CD4-positive, alpha-beta T cell (primary cell): ENCODE results near the gene SHPK. TPM values are rescaled to one million over a fixed set of nuclear protein-coding genes. Genes with fewer than 3 reads are reported as not detected.

Experiments used
- ATAC-seq: fragments of 200-7000 bp; cut with Tn5 transposase; one replicate; pipeline ENCODE4 v1.10.0; 2022; ENCODE audit warnings: mild to moderate bottlenecking; ENCODE audit not compliant: poor library complexity
- CTCF ChIA-PET: fragments of 350-600 bp; sonication (Branson Sonifier 250); formaldehyde crosslinking; loops from one replicate; lab custom pipeline; 2021; ENCODE audit warnings: antibody characterized with exemption, inconsistent platforms; lab: Charles Lee
- POLR2A ChIA-PET: fragments of 350-600 bp; sonication (Branson Sonifier 250); formaldehyde crosslinking; loops from one replicate; lab custom pipeline; 2021; ENCODE audit warnings: antibody characterized with exemption, inconsistent platforms; lab: Charles Lee
- DNase-seq, 14 experiments: peaks; one replicate each; pipeline ENCODE4 v3.0.0-alpha.2; 2013 to 2020; ENCODE audit warnings: mixed read lengths in 2 of 14
- H3K27ac ChIP-seq, 2 donors: one replicate each; pipeline versions ENCODE4 v1.5.1 to v1.7.0; 2013; ENCODE audit warnings: low read length in 2 of 2, low read depth in 1 of 2, mild to moderate bottlenecking in 1 of 2
- H3K27me3 ChIP-seq, 2 experiments: 1 replicate in 1 of 2; 2 replicates in 1 of 2; pipeline versions ENCODE4 v1.6.1 to v1.7.0; 2013; ENCODE audit warnings: low read length in 2 of 2, control low read depth in 1 of 2, mild to moderate bottlenecking in 1 of 2, moderate library complexity in 1 of 2; ENCODE audit not compliant: insufficient read depth in 2 of 2, control insufficient read depth in 1 of 2
- H3K36me3 ChIP-seq: one replicate; pipeline ENCODE4 v1.6.1; 2013; ENCODE audit warnings: low read length, control low read depth; ENCODE audit not compliant: insufficient read depth
- H3K4me1 ChIP-seq: one replicate; pipeline ENCODE4 v1.6.1; 2013; ENCODE audit warnings: low read length, control low read depth; ENCODE audit not compliant: insufficient read depth
- H3K4me3 ChIP-seq: one replicate; pipeline ENCODE4 v1.5.1; 2013; ENCODE audit warnings: mild to moderate bottlenecking, low read length, moderate library complexity
- H3K9me3 ChIP-seq, 2 experiments: 1 replicate in 1 of 2; 2 replicates in 1 of 2; pipeline versions ENCODE4 v1.6.1 to v1.7.0; 2013; ENCODE audit warnings: low read length in 2 of 2, mild to moderate bottlenecking in 2 of 2, control low read depth in 1 of 2, moderate library complexity in 1 of 2; ENCODE audit not compliant: control insufficient read depth in 1 of 2, insufficient read depth in 1 of 2
- H3K27ac Mint-ChIP-seq: one replicate; pipeline ENCODE4 v1.8.0; 2020; ENCODE audit warnings: mixed read lengths
- H3K27me3 Mint-ChIP-seq: one replicate; pipeline ENCODE4 v1.8.0; 2021; ENCODE audit warnings: mixed read lengths
- H3K36me3 Mint-ChIP-seq: one replicate; pipeline ENCODE4 v1.8.0; 2021; ENCODE audit warnings: low read depth, mixed read lengths
- H3K4me1 Mint-ChIP-seq: one replicate; pipeline ENCODE4 v1.8.0; 2021; ENCODE audit warnings: low read depth, mixed read lengths
- H3K4me3 Mint-ChIP-seq: one replicate; pipeline ENCODE4 v1.8.0; 2020; ENCODE audit warnings: mild to moderate bottlenecking, mixed read lengths
- H3K9me3 Mint-ChIP-seq: one replicate; pipeline ENCODE4 v1.8.0; 2020; ENCODE audit warnings: mixed read lengths
- CTCF ChIP-seq: fragments of 200-600 bp; IDR thresholded peaks from one replicate; pipeline ENCODE4 v1.8.0; 2022; ENCODE audit warnings: antibody characterized with exemption, mild to moderate bottlenecking
- intact Hi-C, 2 experiments: fragments of 100-400 bp; cut with DNase I in 1 of 2; cut with micrococcal nuclease in 1 of 2; formaldehyde crosslinking; loops; one replicate each; pipeline versions ENCODE4 v1.15.1 to v1.9.0; 2023 to 2025; cut with DNase I, micrococcal nuclease
- total RNA-seq, 174 experiments: library from RNA in 2 of 174; stranded (reverse) in 2 of 174; gene quantifications; one replicate each; pipeline ENCODE4 v1.2.3 and lab custom pipeline; 2021 to 2026

SHPK gene
- total RNA-seq, 2 experiments from 2014 or later, result 3.4 TPM

GRCh38 chr17:3615160-3615870, 20.7 kb downstream of the SHPK start:
- Histone ChIP-seq H3K27me3 (no peaks in the 10 kb centered on the region), H3K9me3 (peaks cover 6 to 10% of the 10 kb centered on the region in 2 experiments), H3K4me1 (no peaks in the 10 kb centered on the region), H3K27ac (no peak overlapping the region), H3K4me3 (no peak overlapping the region), H3K36me3 (peaks cover 38% of the 10 kb centered on the region)
- Mint-ChIP-seq H3K27ac (no peak overlapping the region), H3K36me3 (peaks cover 74% of the 10 kb centered on the region), H3K9me3 (no peaks in the 10 kb centered on the region), H3K27me3 (no peaks in the 10 kb centered on the region), H3K4me1 (no peaks in the 10 kb centered on the region), H3K4me3 (no peak overlapping the region)
- DNase-seq (no peak), ATAC-seq (no peak)
- no peak for TF ChIP-seq CTCF
- intact Hi-C loops, result no loop called here
- CTCF ChIA-PET, result no interaction called here
- POLR2A ChIA-PET, result no interaction called here

DNA sequence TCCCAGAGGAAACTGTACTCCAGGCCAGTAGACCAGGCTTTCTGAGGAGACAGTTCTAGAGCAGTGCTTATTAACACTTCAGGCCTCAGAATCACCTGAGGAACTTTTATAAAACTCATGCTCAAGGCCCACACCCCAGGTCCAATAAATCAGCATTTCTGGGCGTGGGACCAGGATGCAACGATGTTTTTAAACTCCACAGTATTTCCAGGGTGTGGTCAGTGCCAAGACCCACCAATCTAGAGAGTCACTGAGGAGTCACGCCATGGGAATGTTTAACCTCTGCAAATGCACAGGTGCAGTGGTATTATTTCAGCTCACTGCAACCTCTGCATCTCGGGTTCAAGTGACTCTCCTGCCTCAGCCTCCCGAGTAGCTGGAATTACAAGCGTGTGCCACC, 22.9 kb downstream of the SHPK start:
- peaks cover 73% of the 10 kb centered on the region for H3K36me3 Mint-ChIP-seq
- ATAC-seq, result no peak
- ChIA-PET POLR2A (no interaction called here), CTCF (no interaction called here)
- no peak for TF ChIP-seq CTCF
- Histone ChIP-seq H3K4me1 (no peaks in the 10 kb centered on the region), H3K9me3 (peaks cover 6 to 9% of the 10 kb centered on the region in 2 experiments), H3K27ac (no peak overlapping the region), H3K27me3 (no peaks in the 10 kb centered on the region), H3K36me3 (peaks cover 42% of the 10 kb centered on the region), H3K4me3 (no peak overlapping the region)
- H3K27ac Mint-ChIP-seq, result no peak overlapping the region
- DNase-seq, result no peak
- H3K27me3 Mint-ChIP-seq, result no peaks in the 10 kb centered on the region
- H3K4me3 Mint-ChIP-seq, result no peak overlapping the region
- no peaks in the 10 kb centered on the region for H3K4me1 Mint-ChIP-seq
- no peaks in the 10 kb centered on the region for H3K9me3 Mint-ChIP-seq
- intact Hi-C loops, result no loop called here

DNA sequence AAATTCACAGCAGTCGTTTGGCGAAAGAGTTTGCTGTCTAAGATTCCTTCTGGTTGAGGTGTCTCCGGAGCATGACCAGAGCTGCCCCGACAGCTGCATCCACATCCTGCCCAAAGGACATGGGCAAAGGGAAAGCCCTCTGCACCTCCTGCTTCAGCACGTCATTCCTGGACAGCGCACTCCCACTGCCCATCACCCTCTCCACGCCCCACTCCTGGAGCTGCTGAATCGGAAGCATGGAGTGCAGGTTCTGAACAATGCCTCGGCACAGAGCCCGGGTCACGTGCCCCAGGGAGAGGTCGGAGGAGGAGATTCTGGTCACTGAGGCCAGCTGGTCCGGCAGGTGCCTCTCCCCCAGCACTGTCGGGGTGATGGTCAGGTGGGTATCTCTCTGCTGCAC, 25.5 kb downstream of the SHPK start:
- no peak overlapping the region for H3K27ac ChIP-seq
- no peaks in the 10 kb centered on the region for H3K4me1 ChIP-seq
- DNase-seq (no peak), ATAC-seq (no peak)
- peaks cover 51% of the 10 kb centered on the region for H3K36me3 Mint-ChIP-seq
- no peak for TF ChIP-seq CTCF
- H3K36me3 ChIP-seq, result peaks cover 32% of the 10 kb centered on the region
- no peak overlapping the region for H3K4me3 ChIP-seq
- H3K9me3 Mint-ChIP-seq, result no peaks in the 10 kb centered on the region
- H3K27me3 Mint-ChIP-seq, result no peaks in the 10 kb centered on the region
- no peaks in the 10 kb centered on the region for H3K9me3 ChIP-seq
- H3K27me3 ChIP-seq, result no peaks in the 10 kb centered on the region
- H3K4me1 Mint-ChIP-seq, result no peaks in the 10 kb centered on the region
- intact Hi-C loops, result no loop called here
- ChIA-PET POLR2A (no interaction called here), CTCF (no interaction called here)
- no peak overlapping the region for H3K4me3 Mint-ChIP-seq
- H3K27ac Mint-ChIP-seq, result no peak overlapping the region
